ENCODE data around the gene ANGPTL2. TPM values are rescaled to one million over a fixed set of nuclear protein-coding genes. Genes with fewer than 3 reads are reported as not detected.
A peak's percentile ranks its signal among the peaks of the same experiment; 100 is the strongest.

ANGPTL2 gene
- total RNA-seq, 1 experiment from 2014 or later, result 5.1 TPM

DNA sequence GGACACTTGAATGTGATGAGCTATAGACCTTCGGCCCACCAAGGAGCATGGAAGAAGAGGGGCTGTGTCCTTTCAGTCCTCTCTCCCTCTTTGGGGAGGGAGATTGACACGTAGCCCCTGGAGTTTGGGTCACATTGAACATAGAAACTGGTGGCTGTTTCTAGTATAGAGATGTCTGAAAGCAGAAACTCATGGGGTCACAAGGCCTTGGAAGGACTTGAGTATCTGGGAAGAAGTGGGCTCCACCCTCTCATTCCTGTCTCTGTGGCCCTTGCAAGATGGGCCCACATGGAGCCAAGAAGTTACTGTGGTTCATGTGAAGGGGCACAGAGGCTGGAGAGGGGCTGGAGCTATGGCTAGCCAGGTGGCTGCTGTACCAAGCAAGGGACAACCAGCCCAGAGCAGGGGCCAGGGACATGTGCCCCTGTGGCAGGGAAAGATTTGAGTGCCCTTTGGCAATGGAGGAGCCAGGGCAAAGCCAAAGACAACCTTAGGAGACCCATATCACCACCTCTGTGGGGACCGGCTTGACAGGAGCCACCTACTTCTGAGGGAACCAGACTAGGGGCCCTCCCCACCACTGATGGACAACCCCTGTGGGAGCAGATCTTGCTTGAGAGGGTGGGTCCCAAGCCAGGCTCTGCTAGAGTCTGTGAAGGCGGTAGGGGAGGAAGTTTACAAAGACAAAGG lies 12.8 kb upstream of the ANGPTL2 start:
- H2BK20ac ChIP-seq (ENCODE audit: low read depth, low read length, poor library complexity, severe bottlenecking), result no peak overlapping the region
- H2AK5ac ChIP-seq (ENCODE audit: insufficient read length, low read length), result no peak overlapping the region
- no peak overlapping the region for H3K14ac ChIP-seq (ENCODE audit: insufficient read depth, low read length)
- no peaks in the 10 kb centered on the region for H3K79me2 ChIP-seq (ENCODE audit: insufficient read depth, low read length)
- no CpG with 5 or more reads among the region's 4 CpGs for WGBS (ENCODE audit: extremely low coverage, insufficient read length, low lambda C conversion rate)
- Mint-ChIP-seq H3K27me3 (ENCODE audit: low read depth) (no peaks in the 10 kb centered on the region), H3K4me1 (peaks cover 36 to 51% of the 10 kb centered on the region in 2 experiments), H3K27ac (peak overlapping the region in 1 of 3 experiments; percentile 64; a peak in 1 of 7 replicates), H3K9me3 (no peaks in the 10 kb centered on the region), H3K36me3 (ENCODE audit: insufficient read depth in 1 of 3, low read depth in 3 of 3) (no peaks in the 10 kb centered on the region), H3K4me3 (no peak overlapping the region)
- no peak overlapping the region for H3K56ac ChIP-seq (ENCODE audit: insufficient read length, low read depth, low read length)
- no peak for TF ChIP-seq CTCF (conservative IDR thresholded peaks at IDR 0.05)
- H4K5ac ChIP-seq (ENCODE audit: insufficient read length, low read depth, low read length), result no peak overlapping the region
- no peak overlapping the region for H2BK15ac ChIP-seq (ENCODE audit: low read depth, low read length)
- H3K23ac ChIP-seq (ENCODE audit: insufficient read length, low read depth, low read length), result no peak overlapping the region
- DNase-seq, result peak; percentile 20
- no peaks in the 10 kb centered on the region for H3K23me2 ChIP-seq (ENCODE audit: insufficient read length, low read depth, low read length, poor library complexity, severe bottlenecking)
- no peak overlapping the region for H4K91ac ChIP-seq (ENCODE audit: insufficient read length, low read depth, low read length)
- no peaks in the 10 kb centered on the region for H3K9me3 ChIP-seq (ENCODE audit: control insufficient read depth, low read depth, low read length)
- no peak overlapping the region for H2BK120ac ChIP-seq (ENCODE audit: low read depth, low read length, poor library complexity, severe bottlenecking)
- no peak overlapping the region for H3K4me2 ChIP-seq (ENCODE audit: insufficient read depth, insufficient read length, low read length)
- H2BK12ac ChIP-seq (ENCODE audit: insufficient read length, low read depth, low read length), result no peak overlapping the region
- H3K4me1 ChIP-seq (ENCODE audit: insufficient read depth, low read length), result peaks cover 2% of the 10 kb centered on the region; the same call in 1 of the 2 replicates
- H3K27me3 ChIP-seq (ENCODE audit: insufficient read depth, low read length), result no peaks in the 10 kb centered on the region
- no peaks in the 10 kb centered on the region for H3K79me1 ChIP-seq (ENCODE audit: insufficient read depth, low read depth, low read length, poor library complexity, severe bottlenecking)
- no peak overlapping the region for H2AFZ ChIP-seq (ENCODE audit: low read length)
- no peak overlapping the region for H4K8ac ChIP-seq (replicated peaks; ENCODE audit: insufficient read length, low read depth, low read length)
- no peak overlapping the region for H3T11ph ChIP-seq (ENCODE audit: low read length)
- no peaks in the 10 kb centered on the region for H4K20me1 ChIP-seq (ENCODE audit: control insufficient read depth, insufficient read depth, insufficient read length)
- no peak overlapping the region for H2BK5ac ChIP-seq (ENCODE audit: insufficient read length, low read length)
- H3K27ac ChIP-seq (ENCODE audit: insufficient read length, low read depth, low read length), result no peak overlapping the region
- no peak overlapping the region for H3K4ac ChIP-seq (ENCODE audit: low read depth, low read length)
- H3K9ac ChIP-seq (ENCODE audit: extremely low read depth, insufficient read length, low read length), result no peak overlapping the region
- H3K18ac ChIP-seq (ENCODE audit: insufficient read length, low read depth, low read length), result no peak overlapping the region
